GM19395 (cell line): Measurements from ENCODE around the gene BATF.

ENCODE experiments used
- ATAC-seq: cut with Tn5 transposase; IDR thresholded peaks from one replicate; pipeline ENCODE4 v1.9.1; 2021; ENCODE audit warnings: mild to moderate bottlenecking, moderate library complexity; ENCODE audit not compliant: unreplicated experiment

Gene BATF

DNA sequence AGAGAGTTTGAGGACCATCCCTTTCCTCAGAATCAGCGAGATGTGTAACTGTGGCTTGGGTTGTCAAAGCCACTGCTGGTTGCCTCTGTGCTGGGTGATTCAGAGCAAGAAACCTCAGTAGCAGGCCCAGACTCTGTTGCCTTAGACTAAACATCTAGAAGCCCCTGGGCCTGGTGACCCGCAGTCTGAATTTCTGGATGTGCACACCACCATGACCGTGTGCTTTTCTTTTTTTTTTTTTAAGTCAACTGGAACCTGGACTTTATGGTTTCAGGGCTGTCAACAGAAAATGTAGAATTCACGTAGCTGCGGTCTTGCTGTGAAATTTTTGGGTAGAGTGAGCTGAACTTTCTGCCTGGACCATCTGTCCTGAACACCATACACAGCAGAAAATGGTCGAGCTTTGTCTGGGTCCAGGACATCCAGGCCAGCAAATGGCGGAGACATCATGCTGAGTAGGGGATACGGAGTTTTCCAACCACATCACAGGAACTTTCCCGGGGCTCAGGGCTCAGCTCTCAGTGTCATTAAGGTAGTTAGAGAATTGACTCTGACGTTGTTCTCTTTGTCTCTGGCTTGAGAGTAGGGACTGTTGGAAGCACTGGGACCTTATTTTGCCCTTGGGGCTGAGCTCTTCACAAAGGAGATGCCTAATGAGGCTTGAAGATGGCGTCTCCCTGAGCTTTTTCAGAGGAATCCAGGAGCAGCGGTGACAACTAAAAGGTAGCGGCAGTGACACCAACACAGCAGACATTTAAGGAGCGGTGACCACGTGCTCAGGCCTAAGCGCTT is 23.0 kb upstream of the BATF start:
- peak; percentile 72 for ATAC-seq

DNA sequence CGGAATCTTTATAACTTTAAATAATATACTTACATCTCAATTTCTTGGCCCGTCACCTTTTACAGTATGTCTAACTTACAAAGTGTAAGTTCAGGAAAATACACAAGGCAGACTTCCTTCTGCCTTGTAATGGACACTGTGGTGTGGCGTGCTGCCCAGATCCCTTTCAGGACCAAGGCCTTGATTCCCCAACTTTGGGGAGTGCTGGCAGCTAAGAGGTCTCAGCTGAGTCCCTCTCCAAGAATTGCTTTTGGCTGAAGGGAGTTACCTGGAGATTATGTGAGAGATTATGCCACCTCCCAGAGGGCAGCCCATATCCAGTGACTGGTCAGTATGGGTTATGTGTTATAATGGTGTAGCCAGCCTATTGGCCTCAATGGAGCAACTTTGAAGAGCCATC is 21.2 kb upstream of the BATF start:
- no peak for ATAC-seq

DNA sequence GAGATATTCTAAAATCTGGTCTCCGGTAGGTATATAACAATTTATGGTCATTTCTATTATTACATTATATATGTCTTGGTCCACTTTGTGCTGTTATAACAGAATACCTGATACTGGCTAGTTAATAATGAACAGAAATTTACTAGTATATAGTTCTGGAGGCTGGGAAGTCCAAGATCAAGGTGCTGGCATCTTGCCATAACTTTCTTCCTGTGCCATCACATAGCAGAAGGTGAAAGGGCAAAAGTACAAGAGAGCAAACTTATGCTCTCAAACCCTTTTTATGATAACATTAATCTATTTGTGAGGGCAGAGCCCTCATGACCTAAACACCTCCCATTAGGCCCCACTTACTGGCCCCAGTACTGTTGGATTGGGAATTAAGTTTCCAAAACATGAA is 17.9 kb upstream of the BATF start:
- no peak for ATAC-seq

GRCh38 chr14:75506930-75507329 is 15.3 kb upstream of the BATF start:
- no peak for ATAC-seq

GRCh38 chr14:75510547-75510946 is 11.7 kb upstream of the BATF start:
- ATAC-seq: no peak

GRCh38 chr14:75511201-75511600 is 11.1 kb upstream of the BATF start:
- no peak for ATAC-seq

DNA sequence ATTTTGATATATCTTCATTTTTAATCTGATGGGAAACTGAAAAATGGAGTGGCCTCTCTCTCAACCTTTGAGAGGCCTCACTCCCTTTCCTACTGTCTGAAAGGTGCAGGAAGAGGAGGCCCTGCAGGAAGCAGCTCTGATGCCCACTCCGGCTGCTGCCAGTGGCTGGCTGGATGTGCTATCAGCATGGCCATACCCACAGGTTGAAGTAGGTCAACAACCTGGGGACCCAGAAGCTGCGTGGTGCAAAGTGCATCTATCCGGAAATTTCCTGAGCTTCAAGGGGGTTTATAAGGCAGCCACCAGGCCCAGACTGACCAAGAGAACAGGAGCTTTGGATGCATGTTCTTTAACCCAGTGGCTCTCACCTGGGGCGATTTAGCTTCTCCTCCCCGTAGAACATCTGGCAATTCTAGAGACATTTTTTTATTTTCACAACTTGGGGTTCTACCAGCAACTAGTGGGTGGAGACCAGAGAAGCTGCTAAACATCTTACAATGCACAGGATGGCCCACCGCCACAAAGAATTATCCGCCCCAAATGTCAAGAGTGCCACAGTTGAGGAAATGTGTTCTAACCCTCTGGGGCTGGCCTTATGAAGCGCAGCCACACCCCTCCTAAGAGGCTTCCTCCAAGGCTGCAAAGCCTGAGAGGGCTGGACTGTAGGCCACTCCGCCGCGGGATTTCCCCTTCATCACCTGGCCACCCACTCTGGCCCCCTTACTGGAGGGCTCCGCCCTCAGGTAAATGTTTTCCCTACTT is 8.2 kb upstream of the BATF start:
- peak; percentile 45 for ATAC-seq

- peak; percentile 46 for ATAC-seq
These were observed 7.3 kb upstream of the BATF start for GRCh38 chr14:75514673-75515628.

DNA sequence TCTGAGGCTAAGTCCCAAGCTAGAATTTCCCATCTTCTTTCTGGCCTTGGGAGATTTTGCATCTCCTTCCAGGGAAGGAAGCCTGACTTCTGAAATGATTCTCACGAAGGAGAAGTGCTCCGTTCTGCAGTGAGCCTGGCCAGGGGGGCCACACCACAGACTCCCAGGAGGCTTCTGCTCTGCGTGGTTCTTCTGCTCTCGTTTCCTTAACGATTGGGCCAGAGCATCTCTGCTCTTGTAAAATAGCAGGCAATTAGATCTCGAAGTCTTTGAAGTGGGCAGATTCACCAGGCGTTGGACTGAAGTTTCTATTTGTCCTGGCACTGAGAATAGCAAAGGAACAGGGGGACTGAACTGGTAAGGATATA is 6.7 kb upstream of the BATF start:
- ATAC-seq: peak; percentile 49

GRCh38 chr14:75518625-75519024 is 3.6 kb upstream of the BATF start:
- ATAC-seq: no peak

GRCh38 chr14:75519394-75519793 is 2.9 kb upstream of the BATF start:
- ATAC-seq: no peak

GRCh38 chr14:75519826-75520728 is 2.2 kb upstream of the BATF start:
- no peak for ATAC-seq

GRCh38 chr14:75520852-75521251 is 1.4 kb upstream of the BATF start:
- no peak for ATAC-seq

DNA sequence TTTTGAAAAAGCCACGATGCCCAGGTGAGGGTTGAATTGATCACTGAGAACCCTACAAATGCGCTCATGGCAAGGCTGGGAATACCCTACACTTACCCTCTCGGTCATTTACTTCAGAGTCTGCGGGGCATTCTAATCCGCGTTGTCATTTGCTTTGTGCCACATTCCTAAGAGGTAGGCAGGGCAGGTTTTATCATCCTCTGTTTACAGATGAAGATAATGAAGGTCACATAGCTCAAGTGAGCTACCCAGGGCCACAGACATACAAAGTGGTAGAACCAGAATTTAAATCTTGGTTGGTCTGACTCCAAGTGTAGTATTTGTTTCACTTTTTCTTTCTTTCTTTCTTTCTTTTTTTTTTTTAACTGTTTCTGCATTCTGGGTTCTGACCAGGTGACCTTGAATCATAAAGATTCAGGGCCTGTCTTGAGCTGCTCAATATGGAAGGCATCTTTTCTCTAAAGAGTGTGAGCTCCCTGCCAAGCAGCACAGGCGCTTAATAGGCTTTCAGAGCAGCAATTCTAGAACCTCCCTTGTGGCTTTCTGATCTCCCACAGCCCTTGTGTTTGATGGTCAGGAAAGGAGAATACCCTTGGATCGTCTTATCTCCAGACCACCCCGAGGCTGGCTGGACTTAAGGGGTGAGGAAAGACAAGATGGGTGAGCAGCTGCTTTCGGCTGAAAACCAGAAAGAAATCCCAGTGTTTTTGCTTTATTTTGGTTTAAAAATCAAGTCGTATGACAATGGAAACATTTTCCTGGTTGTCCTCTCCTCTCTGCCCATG is 662 bp upstream of the BATF start:
- ATAC-seq: peak; percentile 40

DNA sequence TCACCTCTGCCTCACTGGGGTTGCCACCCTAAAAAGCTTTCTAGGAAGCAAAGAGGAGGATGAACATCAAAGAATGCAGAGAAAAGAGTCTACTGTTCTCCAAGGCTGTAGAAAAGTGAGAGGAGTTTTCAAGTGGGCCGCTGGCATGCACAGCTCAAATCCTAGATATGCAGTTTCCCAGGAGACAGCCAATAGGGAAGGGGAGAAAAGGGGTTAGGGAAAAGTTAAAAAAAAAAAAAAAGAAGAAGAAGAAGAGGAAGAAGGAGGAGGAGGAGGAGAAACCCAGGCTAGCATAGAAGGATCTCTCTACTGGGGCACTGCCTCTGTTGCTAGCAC is 682 bp downstream of the BATF start:
- no peak for ATAC-seq

DNA sequence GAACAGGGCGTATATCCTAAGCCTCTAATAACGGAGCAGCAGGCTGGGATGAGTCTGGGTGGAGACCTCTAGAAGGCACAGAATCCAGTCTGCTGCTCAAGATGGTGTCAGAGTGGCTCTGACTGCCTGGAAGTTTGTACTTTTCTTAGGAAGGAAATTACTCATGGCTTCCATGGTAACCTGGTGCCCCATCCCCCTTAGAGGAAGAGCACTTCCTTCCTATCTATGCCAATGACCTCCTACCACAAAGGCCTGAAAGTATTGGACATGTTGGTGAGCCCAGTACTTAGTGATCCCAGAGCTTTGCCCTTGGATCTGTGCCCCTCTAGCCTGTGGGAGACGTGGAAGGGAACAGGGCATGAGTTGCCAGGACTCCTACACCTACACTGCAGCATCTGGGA is 1.5 kb downstream of the BATF start:
- ATAC-seq: no peak

GRCh38 chr14:75525969-75526368 is 3.7 kb downstream of the BATF start:
- no peak for ATAC-seq

DNA sequence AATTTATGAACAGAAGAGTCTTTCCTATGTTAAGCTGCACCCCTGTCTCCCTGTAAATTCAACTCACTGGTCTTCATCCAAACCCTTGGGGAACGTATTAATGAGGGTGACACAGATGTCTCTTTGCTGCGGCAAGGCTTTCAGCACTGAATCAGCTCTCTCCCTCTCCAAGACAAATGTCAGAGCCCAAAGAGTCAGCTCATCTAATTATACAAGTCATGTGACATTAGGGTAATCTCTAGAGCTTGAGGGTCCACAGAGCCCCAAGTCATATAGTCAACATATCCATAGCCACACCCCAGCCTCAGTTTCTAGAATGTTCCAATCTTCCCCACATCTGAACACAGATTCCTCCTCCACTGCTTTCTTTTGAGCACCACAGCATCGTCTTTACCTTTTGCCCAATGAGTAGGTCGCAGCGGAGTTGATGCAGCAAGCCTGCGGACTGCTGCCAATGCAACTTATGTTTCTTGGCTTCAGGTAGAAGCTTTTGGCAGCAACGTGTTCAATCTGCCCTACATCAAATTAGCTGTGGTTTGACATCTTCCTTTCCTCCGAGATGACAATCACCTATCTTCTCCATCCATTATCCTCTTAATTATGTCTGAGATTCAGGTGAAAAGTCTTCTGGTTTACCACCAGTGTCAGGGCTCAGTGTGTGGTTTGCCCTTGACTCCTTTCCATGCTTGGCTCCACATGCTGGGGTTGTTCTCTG is 5.3 kb downstream of the BATF start:
- ATAC-seq: no peak

DNA sequence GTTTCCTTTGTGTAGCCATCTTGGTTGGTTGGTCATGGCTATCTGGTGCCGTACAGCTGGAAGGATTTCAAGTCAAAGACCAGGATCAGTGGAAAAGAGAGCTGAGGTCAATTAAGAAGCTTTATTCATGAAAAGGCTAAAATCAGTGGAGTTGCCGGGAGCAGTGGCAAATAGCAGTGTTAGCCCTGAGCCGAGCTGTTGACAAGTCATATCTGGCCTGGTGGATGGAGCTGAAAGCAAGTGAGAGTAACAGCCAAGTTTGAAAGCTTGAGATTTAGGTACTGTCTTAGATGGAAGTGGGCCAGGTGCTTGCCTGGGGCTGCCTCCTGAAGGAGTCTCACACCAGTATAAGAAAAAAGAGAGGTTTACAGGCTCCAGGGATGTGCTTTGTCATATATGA is 9.0 kb downstream of the BATF start:
- no peak for ATAC-seq
